ENCODE measurements around the gene RGL3. TPM values are rescaled to one million over a fixed set of nuclear protein-coding genes. Genes with fewer than 3 reads are reported as not detected.

The RGL3 gene
- total and polyA plus RNA-seq, 10 of the 15 experiments (the other 5 are each of a cell fraction or from before 2014, with no cell fraction given): not detected

DNA sequence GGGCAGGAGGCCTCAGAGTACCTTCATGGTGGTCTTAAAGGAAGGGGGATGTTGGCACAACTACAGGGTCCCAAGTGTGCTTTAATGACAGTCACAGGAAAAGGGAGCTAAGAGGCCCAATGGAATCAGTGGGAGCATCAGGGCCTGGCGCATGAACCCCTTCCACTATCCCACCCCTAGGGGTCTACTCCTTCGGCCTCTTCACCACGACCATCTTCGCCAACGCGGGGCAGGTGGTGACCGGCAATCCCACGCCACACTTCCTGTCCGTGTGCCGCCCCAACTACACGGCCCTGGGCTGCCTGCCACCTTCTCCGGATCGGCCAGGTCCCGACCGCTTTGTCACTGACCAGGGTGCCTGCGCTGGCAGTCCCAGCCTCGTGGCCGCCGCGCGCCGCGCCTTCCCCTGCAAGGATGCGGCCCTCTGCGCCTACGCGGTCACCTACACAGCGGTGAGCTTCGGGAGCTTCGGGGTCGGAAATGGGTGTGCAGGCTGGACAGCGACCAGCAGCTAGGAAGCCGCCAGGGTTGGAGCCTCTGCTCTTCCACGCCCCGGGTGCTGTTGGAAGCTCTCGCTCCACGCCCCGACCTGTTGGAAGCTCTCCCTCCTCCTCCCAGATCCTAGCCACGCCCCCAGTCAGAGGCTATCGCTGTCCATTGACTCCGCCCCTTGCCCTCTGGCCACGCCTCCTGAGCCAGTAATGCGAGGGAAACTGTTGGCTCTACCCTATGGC lies 57.9 kb downstream of the RGL3 start (continued):
- TF ChIP-seq, protein P1, sequence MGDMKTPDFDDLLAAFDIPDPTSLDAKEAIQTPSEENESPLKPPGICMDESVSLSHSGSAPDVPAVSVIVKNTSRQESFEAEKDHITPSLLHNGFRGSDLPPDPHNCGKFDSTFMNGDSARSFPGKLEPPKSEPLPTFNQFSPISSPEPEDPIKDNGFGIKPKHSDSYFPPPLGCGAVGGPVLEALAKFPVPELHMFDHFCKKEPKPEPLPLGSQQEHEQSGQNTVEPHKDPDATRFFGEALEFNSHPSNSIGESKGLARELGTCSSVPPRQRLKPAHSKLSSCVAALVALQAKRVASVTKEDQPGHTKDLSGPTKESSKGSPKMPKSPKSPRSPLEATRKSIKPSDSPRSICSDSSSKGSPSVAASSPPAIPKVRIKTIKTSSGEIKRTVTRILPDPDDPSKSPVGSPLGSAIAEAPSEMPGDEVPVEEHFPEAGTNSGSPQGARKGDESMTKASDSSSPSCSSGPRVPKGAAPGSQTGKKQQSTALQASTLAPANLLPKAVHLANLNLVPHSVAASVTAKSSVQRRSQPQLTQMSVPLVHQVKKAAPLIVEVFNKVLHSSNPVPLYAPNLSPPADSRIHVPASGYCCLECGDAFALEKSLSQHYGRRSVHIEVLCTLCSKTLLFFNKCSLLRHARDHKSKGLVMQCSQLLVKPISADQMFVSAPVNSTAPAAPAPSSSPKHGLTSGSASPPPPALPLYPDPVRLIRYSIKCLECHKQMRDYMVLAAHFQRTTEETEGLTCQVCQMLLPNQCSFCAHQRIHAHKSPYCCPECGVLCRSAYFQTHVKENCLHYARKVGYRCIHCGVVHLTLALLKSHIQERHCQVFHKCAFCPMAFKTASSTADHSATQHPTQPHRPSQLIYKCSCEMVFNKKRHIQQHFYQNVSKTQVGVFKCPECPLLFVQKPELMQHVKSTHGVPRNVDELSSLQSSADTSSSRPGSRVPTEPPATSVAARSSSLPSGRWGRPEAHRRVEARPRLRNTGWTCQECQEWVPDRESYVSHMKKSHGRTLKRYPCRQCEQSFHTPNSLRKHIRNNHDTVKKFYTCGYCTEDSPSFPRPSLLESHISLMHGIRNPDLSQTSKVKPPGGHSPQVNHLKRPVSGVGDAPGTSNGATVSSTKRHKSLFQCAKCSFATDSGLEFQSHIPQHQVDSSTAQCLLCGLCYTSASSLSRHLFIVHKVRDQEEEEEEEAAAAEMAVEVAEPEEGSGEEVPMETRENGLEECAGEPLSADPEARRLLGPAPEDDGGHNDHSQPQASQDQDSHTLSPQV (IDR thresholded peaks at IDR 0.05): no peak

DNA sequence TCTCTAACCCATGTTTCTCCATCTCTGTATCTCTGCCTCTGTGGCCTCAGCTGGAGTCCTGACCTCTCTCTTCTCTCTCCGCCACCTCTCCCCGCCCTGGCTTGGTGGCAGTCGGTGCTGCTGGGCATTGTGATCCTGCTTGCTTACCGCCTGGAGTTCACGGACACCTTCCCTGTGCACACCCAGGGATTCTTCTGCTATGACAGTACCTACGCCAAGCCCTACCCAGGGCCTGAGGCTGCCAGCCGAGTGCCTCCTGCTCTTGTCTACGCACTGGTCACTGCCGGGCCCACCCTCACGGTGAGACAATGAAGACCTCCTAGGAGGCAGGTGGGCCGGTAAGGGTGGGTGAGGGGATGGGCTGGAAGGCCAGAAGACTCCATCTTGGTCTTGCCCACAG lies 59.7 kb downstream of the RGL3 start:
- POLR2A ChIA-PET: interaction anchor here (0.7 kb wide), 1 partner anchor 130 kb away, joined by 4 read pairs; no protein-coding TSS in a partner anchor
- FAIRE-seq (no peak), DNase-seq (ENCODE audit: low read depth, low spot score) (no peak), ATAC-seq (no peak)
- BruUV-seq (replicated peaks): no TSS peak
- H3K4me3 ChIP-seq: no peak overlapping the region
- WGBS (ENCODE audit: insufficient coverage, insufficient replicate concordance, low lambda C conversion rate, missing lambda C conversion rate): 86% methylated on average over 11 of the region's 11 CpGs
- no peak overlapping the region for H3K27ac ChIP-seq (ENCODE audit: control insufficient read depth, insufficient read depth)
- H3K27me3 ChIP-seq (replicated peaks in 1 of 2; ENCODE audit: control insufficient read depth in 2 of 2, insufficient read depth in 2 of 2, low read length in 1 of 2): no peaks in the 10 kb centered on the region
- in situ Hi-C loops (cut with MboI) (no loop called here), intact Hi-C loops (cut with micrococcal nuclease; ENCODE audit: unreplicated experiment) (no loop called here)
- RAD21 ChIA-PET (ENCODE audit: unreplicated experiment): no interaction called here
- H3K4me2 ChIP-seq (ENCODE audit: control insufficient read depth, insufficient read depth): no peak overlapping the region
- no peaks in the 10 kb centered on the region for H3K36me3 ChIP-seq (ENCODE audit: control insufficient read depth in 2 of 2, insufficient read depth in 2 of 2, low read length in 1 of 2)
- no peaks in the 10 kb centered on the region for H4K20me1 ChIP-seq (ENCODE audit: control insufficient read depth, insufficient read depth)
- peaks cover 4% of the 10 kb centered on the region; the same call in 1 of the 2 replicates for H3K4me1 ChIP-seq (ENCODE audit: control insufficient read depth, insufficient read depth, low read length)
- no peak overlapping the region for H2AFZ ChIP-seq (ENCODE audit: control insufficient read depth, low read depth, low read length)
- SMC1A ChIA-PET (ENCODE audit: uncharacterized antibody, unreplicated experiment): interaction anchor here (1.5 kb wide), 1 partner anchor 13 kb away, joined by 3 read pairs; the partner anchor contains the start of gene CCDC159
- CTCF ChIA-PET: interaction anchor here (0.6 kb wide), 1 partner anchor 39 kb away, joined by 3 read pairs; no protein-coding TSS in a partner anchor
- no peaks in the 10 kb centered on the region for H3K9me3 ChIP-seq (replicated peaks; ENCODE audit: control insufficient read depth, insufficient read depth, low read length)
- H3K79me2 ChIP-seq (ENCODE audit: control insufficient read depth, insufficient read depth, low read length): no peaks in the 10 kb centered on the region
- no peak overlapping the region for H3K9ac ChIP-seq (ENCODE audit: control insufficient read depth, insufficient read depth, low read length)
- TF ChIP-seq SIX5 (IDR thresholded peaks at IDR 0.05; ENCODE audit: low read depth, low read length, severe bottlenecking) (no peak), BHLHE40 (IDR thresholded peaks at IDR 0.05; ENCODE audit: borderline replicate concordance in 1 of 2, low read depth in 2 of 2, low read length in 1 of 2) (no peak), NFXL1 (IDR thresholded peaks at IDR 0.05; ENCODE audit: borderline replicate concordance) (no peak), ZNF24 (IDR thresholded peaks at IDR 0.05) (no peak), EED (IDR thresholded peaks at IDR 0.05; ENCODE audit: low read depth) (no peak), TARDBP (IDR thresholded peaks at IDR 0.05; ENCODE audit: borderline replicate concordance) (no peak), NRF1 (conservative IDR thresholded peaks at IDR 0.05; ENCODE audit: low read depth, low read length) (no peak), TAF1 (IDR thresholded peaks at IDR 0.05; ENCODE audit: borderline replicate concordance, low read depth, low read length) (no peak), KLF5 (IDR thresholded peaks at IDR 0.05; ENCODE audit: partially characterized antibody) (no peak), FOXK2 (IDR thresholded peaks at IDR 0.05) (no peak)
- TF ChIP-seq, protein P2, sequence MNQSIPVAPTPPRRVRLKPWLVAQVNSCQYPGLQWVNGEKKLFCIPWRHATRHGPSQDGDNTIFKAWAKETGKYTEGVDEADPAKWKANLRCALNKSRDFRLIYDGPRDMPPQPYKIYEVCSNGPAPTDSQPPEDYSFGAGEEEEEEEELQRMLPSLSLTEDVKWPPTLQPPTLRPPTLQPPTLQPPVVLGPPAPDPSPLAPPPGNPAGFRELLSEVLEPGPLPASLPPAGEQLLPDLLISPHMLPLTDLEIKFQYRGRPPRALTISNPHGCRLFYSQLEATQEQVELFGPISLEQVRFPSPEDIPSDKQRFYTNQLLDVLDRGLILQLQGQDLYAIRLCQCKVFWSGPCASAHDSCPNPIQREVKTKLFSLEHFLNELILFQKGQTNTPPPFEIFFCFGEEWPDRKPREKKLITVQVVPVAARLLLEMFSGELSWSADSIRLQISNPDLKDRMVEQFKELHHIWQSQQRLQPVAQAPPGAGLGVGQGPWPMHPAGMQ (IDR thresholded peaks at IDR 0.05; ENCODE audit: borderline replicate concordance): no peak
- TF ChIP-seq, protein P3, sequence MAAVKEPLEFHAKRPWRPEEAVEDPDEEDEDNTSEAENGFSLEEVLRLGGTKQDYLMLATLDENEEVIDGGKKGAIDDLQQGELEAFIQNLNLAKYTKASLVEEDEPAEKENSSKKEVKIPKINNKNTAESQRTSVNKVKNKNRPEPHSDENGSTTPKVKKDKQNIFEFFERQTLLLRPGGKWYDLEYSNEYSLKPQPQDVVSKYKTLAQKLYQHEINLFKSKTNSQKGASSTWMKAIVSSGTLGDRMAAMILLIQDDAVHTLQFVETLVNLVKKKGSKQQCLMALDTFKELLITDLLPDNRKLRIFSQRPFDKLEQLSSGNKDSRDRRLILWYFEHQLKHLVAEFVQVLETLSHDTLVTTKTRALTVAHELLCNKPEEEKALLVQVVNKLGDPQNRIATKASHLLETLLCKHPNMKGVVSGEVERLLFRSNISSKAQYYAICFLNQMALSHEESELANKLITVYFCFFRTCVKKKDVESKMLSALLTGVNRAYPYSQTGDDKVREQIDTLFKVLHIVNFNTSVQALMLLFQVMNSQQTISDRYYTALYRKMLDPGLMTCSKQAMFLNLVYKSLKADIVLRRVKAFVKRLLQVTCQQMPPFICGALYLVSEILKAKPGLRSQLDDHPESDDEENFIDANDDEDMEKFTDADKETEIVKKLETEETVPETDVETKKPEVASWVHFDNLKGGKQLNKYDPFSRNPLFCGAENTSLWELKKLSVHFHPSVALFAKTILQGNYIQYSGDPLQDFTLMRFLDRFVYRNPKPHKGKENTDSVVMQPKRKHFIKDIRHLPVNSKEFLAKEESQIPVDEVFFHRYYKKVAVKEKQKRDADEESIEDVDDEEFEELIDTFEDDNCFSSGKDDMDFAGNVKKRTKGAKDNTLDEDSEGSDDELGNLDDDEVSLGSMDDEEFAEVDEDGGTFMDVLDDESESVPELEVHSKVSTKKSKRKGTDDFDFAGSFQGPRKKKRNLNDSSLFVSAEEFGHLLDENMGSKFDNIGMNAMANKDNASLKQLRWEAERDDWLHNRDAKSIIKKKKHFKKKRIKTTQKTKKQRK (IDR thresholded peaks at IDR 0.05; ENCODE audit: low read depth, low read length): no peak

Measured in GM12878 (cell line).